ENCODE measurements around the gene OR10G3.
A peak's percentile ranks its signal among the peaks of the same experiment; 100 is the strongest.

The OR10G3 gene

DNA sequence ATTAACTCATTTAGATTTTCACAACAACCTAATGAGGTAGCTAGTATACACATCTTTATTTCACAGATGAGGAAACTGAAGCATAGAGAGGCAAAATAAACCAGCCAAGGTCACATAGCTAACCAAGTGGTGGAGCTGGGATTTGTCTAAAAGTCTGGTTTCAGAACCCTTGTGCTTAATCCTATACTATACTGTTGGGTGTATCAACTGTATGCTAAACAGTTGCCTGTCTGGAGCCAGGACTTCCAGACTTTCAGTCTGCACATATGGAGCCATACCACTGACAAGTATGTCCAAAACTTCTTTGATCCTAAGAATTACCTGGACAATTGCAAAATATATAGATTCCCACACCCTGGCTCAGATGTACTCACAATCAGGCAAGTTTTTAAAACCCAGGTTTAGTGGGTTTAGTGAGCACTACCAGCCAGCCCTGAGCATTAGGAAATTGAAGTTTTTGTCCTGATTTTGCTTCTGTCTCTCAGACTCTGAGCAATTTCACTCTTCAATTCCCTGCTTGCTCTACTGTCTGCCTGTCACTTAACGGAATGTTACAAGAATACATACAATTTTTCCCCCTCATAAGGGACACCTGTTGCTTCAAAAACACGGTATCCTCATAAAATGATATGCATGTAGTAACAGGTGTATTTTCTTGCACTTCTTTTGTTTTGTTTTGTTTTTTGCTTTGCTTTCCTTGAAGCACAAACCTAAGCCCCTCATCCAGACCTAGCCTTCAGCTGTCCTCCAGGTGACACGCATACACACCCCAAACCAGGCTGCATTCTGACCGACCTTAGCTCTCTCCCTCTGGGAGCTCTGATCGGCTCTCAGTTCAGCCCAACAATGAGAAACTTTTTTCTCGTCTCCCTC lies 44.1 kb downstream of the OR10G3 start:
- DNase-seq (ENCODE audit: low spot score) = no peak

- DNase-seq (ENCODE audit: low spot score) = no peak
Measured at GRCh38 chr14:21534576-21534975, 45.3 kb downstream of the OR10G3 start.

DNA sequence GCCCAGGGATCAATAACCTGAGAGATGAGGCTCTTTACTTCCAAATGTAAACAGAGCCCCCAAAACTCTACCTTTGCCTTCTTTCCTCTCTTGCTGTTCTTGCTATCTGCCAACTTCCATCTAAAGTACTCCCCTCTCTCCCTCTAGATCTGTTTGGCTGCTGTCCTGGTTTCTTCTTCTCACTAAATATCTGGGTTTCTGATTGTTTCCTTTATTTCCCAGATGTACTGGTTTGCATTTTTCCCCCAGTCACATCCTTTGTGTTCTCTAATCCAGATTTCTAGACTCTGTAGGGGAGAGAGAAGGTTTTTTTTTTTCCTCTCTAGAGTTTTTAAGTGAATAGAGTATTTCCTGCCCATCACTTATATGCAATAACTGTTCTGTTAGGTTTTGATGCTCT lies 46.6 kb downstream of the OR10G3 start:
- DNase-seq (ENCODE audit: low spot score) = no peak

- no peak for DNase-seq (ENCODE audit: low spot score)
Measured at GRCh38 chr14:21529515-21529914, 50.4 kb downstream of the OR10G3 start.

DNA sequence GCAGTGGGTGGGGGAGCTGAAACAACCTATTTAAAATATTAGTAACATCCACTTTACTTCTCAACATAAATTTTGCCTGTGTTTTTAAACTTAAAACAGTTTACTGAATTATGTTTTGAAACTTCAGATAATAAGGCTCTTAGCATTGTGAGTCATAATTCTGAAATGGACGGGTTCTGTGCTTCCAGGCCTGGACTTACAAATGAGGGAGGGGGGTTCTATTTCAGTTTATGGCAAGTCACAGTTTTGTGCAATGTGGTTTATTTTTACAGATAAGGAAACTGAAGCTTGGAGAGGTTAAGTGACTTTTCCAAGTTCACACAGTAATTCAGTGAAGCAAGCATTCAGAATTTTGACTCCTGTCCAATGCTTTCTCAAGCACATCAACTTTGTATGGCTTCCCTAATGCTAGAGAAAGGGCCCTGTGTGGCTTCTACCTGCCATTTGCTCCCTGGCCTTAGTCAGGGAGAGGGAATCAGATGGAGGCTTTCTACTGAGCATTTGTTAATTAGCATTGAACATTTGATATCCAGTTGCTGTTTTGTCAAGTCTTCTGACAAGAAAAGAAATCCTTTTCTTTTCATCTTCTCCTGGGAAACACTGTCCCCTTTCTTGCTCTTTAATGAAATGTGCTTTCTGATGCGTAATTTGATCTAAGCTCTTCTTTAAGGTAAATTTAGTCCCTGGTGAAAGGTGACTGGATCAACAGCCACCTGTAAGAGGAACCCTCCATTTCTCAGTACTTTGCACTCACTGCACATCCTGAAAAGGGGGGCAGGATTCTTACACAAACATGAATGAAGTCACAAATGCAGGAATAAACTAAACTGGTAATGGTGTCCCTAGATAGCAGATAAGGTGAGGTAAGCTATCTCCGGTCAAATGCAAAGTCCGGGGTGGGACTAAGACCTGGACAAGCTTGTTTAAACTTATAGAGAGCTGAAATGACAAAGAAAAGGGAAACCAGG lies 51.2 kb downstream of the OR10G3 start:
- no peak for DNase-seq (ENCODE audit: low spot score)

DNA sequence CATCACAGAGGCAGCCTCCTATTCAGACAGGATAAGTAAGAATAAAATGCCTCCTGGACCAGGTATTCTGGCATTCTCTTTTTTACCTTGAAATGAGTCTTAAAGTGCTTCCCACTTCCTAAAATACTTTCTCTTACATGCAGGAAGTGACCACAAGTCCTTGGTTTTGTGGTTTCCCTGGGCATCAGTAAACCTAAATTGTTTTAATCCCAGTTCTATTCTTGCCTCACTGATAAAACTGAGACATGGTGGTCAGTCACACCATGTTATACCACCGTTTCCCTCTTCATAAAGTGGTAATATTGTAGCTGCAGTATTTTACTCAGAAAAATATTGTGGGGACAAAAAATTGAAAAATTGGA lies 52.6 kb downstream of the OR10G3 start:
- DNase-seq (ENCODE audit: low spot score) = no peak

DNA sequence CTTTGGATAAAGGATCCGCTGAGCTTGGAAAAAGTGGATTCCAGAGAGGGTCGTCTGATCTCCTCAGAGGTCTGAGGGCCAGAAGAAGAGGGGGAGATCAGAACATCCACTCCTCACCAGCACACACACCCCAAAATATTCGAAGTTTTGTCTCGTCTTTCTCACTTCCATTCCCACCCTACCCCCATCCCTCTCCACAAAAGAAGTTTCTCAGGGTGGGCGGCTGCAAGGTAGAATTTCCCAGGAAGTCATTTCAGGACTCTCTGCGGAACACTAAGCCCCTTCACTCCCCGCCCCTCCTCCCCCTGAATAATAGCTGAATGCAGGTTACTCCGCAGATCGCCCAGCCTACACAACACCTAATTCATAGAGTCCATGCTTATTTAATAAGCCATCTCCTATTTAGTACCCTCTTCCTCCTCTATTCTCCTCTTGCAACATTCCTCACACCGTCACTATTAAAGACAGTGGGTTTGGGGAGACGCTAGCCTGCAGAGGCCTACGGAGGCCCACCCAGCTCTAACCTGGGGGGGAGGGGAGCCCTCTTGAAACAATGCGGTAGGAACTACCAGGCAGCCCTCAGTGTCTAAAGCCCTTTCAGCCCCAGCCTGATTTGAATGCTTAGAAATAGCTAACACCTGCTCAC lies 53.1 kb downstream of the OR10G3 start:
- no peak for DNase-seq (ENCODE audit: low spot score)

GRCh38 chr14:21525962-21526671 lies 53.8 kb downstream of the OR10G3 start, which contains the start of gene SALL2:
Gene SALL2 (minus strand): TSS chr14:21526346. CDS start chr14:21526127, 219 bp downstream.
- DNase-seq (ENCODE audit: low spot score) = peak; percentile 57

DNA sequence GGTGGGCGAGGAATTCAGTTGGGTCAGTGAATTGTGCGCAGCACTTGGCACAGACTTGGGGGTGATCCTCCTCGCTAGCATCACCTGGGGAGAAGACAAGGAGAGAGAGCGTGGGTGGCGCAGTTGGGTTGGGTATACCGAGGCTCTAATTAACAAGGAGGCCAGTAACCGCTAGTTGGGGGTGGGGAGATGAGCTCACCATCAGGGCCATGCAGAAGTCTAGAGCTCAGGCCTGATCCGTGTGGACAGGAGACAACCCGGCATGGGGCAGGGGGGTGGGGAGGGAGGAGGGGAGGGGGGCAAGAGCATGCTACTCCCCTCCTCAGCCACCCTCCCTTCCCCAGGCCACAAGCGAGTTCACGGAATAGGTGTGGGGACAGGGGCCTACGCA lies 54.3 kb downstream of the OR10G3 start:
- no peak for DNase-seq (ENCODE audit: low spot score)

- DNase-seq (ENCODE audit: low spot score) = no peak
Measured at GRCh38 chr14:21524575-21525490, 55.0 kb downstream of the OR10G3 start.

GRCh38 chr14:21523203-21523602 lies 56.7 kb downstream of the OR10G3 start:
- no peak for DNase-seq (ENCODE audit: low spot score)

DNA sequence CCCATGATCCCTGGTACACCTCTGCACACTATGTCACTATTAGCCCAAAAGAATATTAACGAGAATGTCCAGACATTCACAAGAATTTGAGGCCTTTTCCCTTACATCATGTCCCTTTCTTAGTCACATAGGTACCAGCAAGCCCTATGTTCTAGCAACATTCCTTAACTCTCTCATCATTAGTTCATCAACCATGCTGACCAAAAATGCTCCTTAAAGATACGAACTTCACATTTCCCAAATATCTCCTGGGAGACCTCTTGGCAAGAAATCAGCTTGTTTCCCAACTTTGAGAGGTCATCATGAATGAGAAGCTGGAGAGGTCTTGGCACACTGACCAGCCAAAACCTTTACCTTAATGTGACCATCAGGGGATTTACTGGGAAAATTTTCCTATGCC lies 58.4 kb downstream of the OR10G3 start:
- no peak for DNase-seq (ENCODE audit: low spot score)

- no peak for DNase-seq (ENCODE audit: low spot score)
Measured at GRCh38 chr14:21520767-21521166, 59.1 kb downstream of the OR10G3 start.

DNA sequence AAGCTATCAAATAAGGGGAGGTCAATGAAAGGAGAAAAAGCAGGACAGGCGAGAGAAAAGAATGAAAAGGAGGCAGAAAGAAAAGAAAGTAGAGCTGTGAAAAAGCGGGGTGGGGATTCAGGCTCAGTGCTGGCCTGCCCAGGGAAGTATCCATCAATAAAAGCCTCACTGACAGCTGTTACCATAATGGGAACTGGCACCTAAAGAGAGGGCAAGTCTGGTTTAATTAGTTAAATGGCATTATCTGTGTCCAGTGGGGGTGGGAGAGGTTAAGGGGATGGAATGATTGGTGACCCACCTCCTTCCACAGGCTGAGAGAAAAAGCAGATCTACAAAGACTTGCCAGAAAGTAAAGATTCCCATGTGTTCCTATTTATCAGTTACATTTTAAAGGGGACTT lies 61.2 kb downstream of the OR10G3 start:
- no peak for DNase-seq (ENCODE audit: low spot score)
